ENCODE results near the gene OR52A5. TPM values are rescaled to one million over a fixed set of nuclear protein-coding genes. Genes with fewer than 3 reads are reported as not detected.

OR52A5 gene
- total RNA-seq, 1 donor from 2014 or later, result not detected

DNA sequence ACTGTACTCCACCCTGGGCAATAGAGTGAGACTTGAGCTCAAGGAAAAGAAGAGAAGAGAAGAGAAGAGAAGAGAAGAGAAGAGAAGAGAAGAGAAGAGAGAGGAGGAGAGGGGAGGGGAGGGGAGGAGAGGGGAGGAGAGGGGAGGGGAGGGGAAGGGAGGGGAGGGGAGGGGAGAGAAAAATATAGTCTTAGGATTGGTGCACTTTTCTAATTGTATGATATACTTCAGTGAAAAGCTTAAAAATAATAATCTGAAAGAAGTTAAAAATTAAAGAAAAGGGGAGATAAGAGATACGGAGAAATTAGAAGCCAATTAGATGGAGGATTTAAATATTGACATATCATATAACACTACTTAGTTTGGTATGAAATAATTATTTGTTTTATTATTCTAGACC, 19.3 kb downstream of the OR52A5 start:
- no peak overlapping the region for H3K27ac Mint-ChIP-seq
- TF ChIP-seq, protein P1, sequence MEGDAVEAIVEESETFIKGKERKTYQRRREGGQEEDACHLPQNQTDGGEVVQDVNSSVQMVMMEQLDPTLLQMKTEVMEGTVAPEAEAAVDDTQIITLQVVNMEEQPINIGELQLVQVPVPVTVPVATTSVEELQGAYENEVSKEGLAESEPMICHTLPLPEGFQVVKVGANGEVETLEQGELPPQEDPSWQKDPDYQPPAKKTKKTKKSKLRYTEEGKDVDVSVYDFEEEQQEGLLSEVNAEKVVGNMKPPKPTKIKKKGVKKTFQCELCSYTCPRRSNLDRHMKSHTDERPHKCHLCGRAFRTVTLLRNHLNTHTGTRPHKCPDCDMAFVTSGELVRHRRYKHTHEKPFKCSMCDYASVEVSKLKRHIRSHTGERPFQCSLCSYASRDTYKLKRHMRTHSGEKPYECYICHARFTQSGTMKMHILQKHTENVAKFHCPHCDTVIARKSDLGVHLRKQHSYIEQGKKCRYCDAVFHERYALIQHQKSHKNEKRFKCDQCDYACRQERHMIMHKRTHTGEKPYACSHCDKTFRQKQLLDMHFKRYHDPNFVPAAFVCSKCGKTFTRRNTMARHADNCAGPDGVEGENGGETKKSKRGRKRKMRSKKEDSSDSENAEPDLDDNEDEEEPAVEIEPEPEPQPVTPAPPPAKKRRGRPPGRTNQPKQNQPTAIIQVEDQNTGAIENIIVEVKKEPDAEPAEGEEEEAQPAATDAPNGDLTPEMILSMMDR (IDR thresholded peaks at IDR 0.05; ENCODE audit: unreplicated experiment), result no peak
- no peaks in the 10 kb centered on the region for H3K4me1 Mint-ChIP-seq
- no peaks in the 10 kb centered on the region for H3K36me3 Mint-ChIP-seq
- H3K4me3 Mint-ChIP-seq, result no peak overlapping the region
- peaks cover 7% of the 10 kb centered on the region for H3K9me3 Mint-ChIP-seq
- no peak for DNase-seq (ENCODE audit: low spot score in 2 of 2, unreplicated experiment in 2 of 2)
- peaks cover 18% of the 10 kb centered on the region for H3K27me3 Mint-ChIP-seq (ENCODE audit: low read depth)

DNA sequence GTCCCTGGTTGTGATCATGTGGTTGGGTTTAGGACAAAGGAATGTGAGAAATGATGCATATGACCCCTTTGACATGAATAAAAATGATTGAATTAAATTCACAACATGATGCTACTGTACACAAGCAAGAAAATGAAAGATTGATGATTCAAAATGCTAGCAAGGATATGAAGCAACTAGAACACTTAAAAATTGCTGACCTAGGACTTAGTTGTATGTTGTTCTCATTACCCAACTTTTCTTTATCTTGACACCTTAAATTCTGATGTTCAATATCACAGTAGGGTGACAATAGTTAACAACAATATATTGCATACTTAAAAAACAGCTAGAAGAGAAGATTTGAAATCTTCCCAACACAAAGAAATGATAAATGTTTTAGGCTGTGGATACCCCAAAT, 20.6 kb downstream of the OR52A5 start:
- Mint-ChIP-seq H3K4me3 (no peak overlapping the region), H3K27ac (no peak overlapping the region), H3K36me3 (no peaks in the 10 kb centered on the region), H3K27me3 (ENCODE audit: low read depth) (peaks cover 12% of the 10 kb centered on the region), H3K4me1 (no peaks in the 10 kb centered on the region), H3K9me3 (peaks cover 7% of the 10 kb centered on the region)
- TF ChIP-seq, protein P1 (IDR thresholded peaks at IDR 0.05; ENCODE audit: unreplicated experiment), result no peak
- DNase-seq (ENCODE audit: low spot score in 2 of 2, unreplicated experiment in 2 of 2), result no peak

DNA sequence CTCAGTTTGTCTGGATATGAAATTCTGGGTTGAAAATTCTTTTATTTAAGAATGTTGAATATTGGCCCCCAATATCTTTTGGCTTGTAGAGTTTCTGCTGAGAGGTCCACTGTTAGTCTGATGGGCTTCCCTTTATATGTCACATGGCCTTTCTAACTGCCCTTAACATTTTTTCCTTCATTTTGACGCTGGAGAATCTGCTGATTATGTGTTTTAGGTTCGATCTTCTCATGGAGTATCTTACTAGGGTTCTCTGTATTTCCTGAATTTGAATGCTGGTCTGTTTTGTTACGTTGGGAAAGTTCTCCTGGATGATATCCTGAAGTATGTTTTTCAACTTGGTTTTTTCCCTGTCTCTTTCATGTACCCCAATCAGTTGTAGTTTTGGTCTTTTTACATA, 22.8 kb downstream of the OR52A5 start:
- no peak overlapping the region for H3K27ac Mint-ChIP-seq
- H3K4me1 Mint-ChIP-seq, result no peaks in the 10 kb centered on the region
- no peaks in the 10 kb centered on the region for H3K36me3 Mint-ChIP-seq
- H3K9me3 Mint-ChIP-seq, result peaks cover 7% of the 10 kb centered on the region
- H3K4me3 Mint-ChIP-seq, result no peak overlapping the region
- no peak for DNase-seq (ENCODE audit: low spot score in 2 of 2, unreplicated experiment in 2 of 2)
- TF ChIP-seq, protein P1 (IDR thresholded peaks at IDR 0.05; ENCODE audit: unreplicated experiment), result no peak
- H3K27me3 Mint-ChIP-seq (ENCODE audit: low read depth), result peaks cover 8% of the 10 kb centered on the region

DNA sequence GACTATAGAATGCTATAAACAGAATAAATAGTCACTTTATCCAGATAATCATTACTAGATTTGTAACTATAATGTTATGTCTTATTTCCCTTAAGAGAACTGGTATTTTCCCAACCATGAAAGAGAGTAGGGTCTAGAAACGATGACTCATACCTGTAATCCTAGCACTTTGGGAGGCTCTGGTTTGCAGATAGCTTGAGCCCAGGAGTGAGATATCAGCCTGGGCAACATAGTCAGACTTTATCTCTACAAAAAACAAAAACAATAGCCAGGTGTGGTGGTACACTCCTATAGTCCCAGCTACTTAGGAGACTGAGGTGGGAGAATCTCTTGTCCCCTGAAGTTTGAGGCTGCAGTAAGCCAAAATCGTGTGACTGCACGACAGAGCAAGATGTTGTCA, 30.9 kb downstream of the OR52A5 start:
- H3K4me3 Mint-ChIP-seq, result no peak overlapping the region
- H3K9me3 Mint-ChIP-seq, result no peaks in the 10 kb centered on the region
- no peaks in the 10 kb centered on the region for H3K4me1 Mint-ChIP-seq
- H3K27me3 Mint-ChIP-seq (ENCODE audit: low read depth), result peaks cover 14% of the 10 kb centered on the region
- DNase-seq (ENCODE audit: low spot score in 2 of 2, unreplicated experiment in 2 of 2), result no peak
- no peak overlapping the region for H3K27ac Mint-ChIP-seq
- no peaks in the 10 kb centered on the region for H3K36me3 Mint-ChIP-seq
- TF ChIP-seq, protein P1 (IDR thresholded peaks at IDR 0.05; ENCODE audit: unreplicated experiment), result no peak

DNA sequence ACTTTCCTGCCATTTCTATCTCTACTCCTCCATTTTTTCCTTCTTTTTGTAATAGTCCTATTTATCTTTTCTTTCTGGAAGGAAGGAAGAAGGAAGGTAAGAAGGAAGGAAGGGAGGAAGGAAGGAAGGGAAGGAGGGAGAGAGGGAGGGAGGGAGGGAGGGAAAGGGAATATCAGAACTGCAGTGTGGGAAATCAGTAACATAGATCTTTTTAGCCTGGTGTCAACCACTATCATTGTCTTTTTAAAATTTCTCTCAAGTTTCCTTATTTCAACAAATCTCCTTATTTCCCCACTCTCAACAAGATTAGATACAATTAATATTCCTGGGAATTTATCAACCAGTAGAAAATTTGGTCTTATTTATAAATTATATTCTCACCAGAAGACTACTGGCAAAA, 35.1 kb downstream of the OR52A5 start:
- H3K4me1 Mint-ChIP-seq, result no peaks in the 10 kb centered on the region

More for the DNA sequence above, 35.1 kb downstream of the OR52A5 start:
- H3K9me3 Mint-ChIP-seq, result no peaks in the 10 kb centered on the region
- TF ChIP-seq, protein P1 (IDR thresholded peaks at IDR 0.05; ENCODE audit: unreplicated experiment), result no peak
- no peak overlapping the region for H3K27ac Mint-ChIP-seq
- no peak for DNase-seq (ENCODE audit: low spot score in 2 of 2, unreplicated experiment in 2 of 2)
- no peak overlapping the region for H3K4me3 Mint-ChIP-seq
- no peaks in the 10 kb centered on the region for H3K36me3 Mint-ChIP-seq
- peaks cover 17% of the 10 kb centered on the region for H3K27me3 Mint-ChIP-seq (ENCODE audit: low read depth)
